ENCODE measurements around the gene FLYWCH1.

FLYWCH1 gene

GRCh38 chr16:2899564-2900072, 12.1 kb upstream of the FLYWCH1 start:
- H3K4me2 ChIP-seq (ENCODE audit: low read depth, low read length, poor library complexity, severe bottlenecking), result no peak overlapping the region
- H3K27me3 ChIP-seq (ENCODE audit: insufficient read depth, low read length, poor library complexity, severe bottlenecking), result no peaks in the 10 kb centered on the region
- no peaks in the 10 kb centered on the region for H3K9me3 ChIP-seq (ENCODE audit: insufficient read depth, low read depth, low read length)
- H2AFZ ChIP-seq (ENCODE audit: low read length), result no peak overlapping the region
- no peaks in the 10 kb centered on the region for H3K79me2 ChIP-seq (ENCODE audit: insufficient read depth, low read length)
- H3K9ac ChIP-seq (ENCODE audit: low read depth, low read length, poor library complexity, severe bottlenecking), result no peak overlapping the region
- no peaks in the 10 kb centered on the region for H4K20me1 ChIP-seq (ENCODE audit: insufficient read depth, low read length, poor library complexity, severe bottlenecking)
- H3K36me3 ChIP-seq (ENCODE audit: insufficient read depth, low read length), result no peaks in the 10 kb centered on the region
- peaks cover 2% of the 10 kb centered on the region for H3K4me1 ChIP-seq (ENCODE audit: insufficient read depth, low read length, poor library complexity, severe bottlenecking)
- H3K9me2 ChIP-seq (replicated peaks; ENCODE audit: low read depth, low read length), result no peaks in the 10 kb centered on the region
- no peak overlapping the region for H3K4me3 ChIP-seq (ENCODE audit: low read length, poor library complexity, severe bottlenecking)
- TF ChIP-seq EZH2phosphoT487 (IDR thresholded peaks at IDR 0.05; ENCODE audit: borderline replicate concordance) (no peak), CTCF (conservative IDR thresholded peaks at IDR 0.05; ENCODE audit: low read length) (no peak)
- H3F3A ChIP-seq (ENCODE audit: low read depth), result no peaks in the 10 kb centered on the region

GRCh38 chr16:2900526-2901075, 11.1 kb upstream of the FLYWCH1 start:
- Histone ChIP-seq H3K4me3 (ENCODE audit: low read length, poor library complexity, severe bottlenecking) (no peak overlapping the region), H3K4me1 (ENCODE audit: insufficient read depth, low read length, poor library complexity, severe bottlenecking) (peaks cover 3% of the 10 kb centered on the region), H4K20me1 (ENCODE audit: insufficient read depth, low read length, poor library complexity, severe bottlenecking) (no peaks in the 10 kb centered on the region), H3K36me3 (ENCODE audit: insufficient read depth, low read length) (no peaks in the 10 kb centered on the region), H3K27me3 (ENCODE audit: insufficient read depth, low read length, poor library complexity, severe bottlenecking) (no peaks in the 10 kb centered on the region), H2AFZ (ENCODE audit: low read length) (no peak overlapping the region), H3K9me2 (replicated peaks; ENCODE audit: low read depth, low read length) (no peaks in the 10 kb centered on the region), H3K9me3 (ENCODE audit: insufficient read depth, low read depth, low read length) (no peaks in the 10 kb centered on the region), H3K9ac (ENCODE audit: low read depth, low read length, poor library complexity, severe bottlenecking) (no peak overlapping the region), H3K79me2 (ENCODE audit: insufficient read depth, low read length) (no peaks in the 10 kb centered on the region), H3K4me2 (ENCODE audit: low read depth, low read length, poor library complexity, severe bottlenecking) (no peak overlapping the region), H3F3A (ENCODE audit: low read depth) (no peaks in the 10 kb centered on the region)
- no peak for TF ChIP-seq CTCF (conservative IDR thresholded peaks at IDR 0.05; ENCODE audit: low read length)

- no peaks in the 10 kb centered on the region for H3K9me2 ChIP-seq (replicated peaks; ENCODE audit: low read depth, low read length)
- no peaks in the 10 kb centered on the region for H3K79me2 ChIP-seq (ENCODE audit: insufficient read depth, low read length)
Measured at GRCh38 chr16:2902337-2903130, 9.2 kb upstream of the FLYWCH1 start.

More at GRCh38 chr16:2902337-2903130, 9.2 kb upstream of the FLYWCH1 start:
- Histone ChIP-seq H3K36me3 (ENCODE audit: insufficient read depth, low read length) (no peaks in the 10 kb centered on the region), H3K4me1 (ENCODE audit: insufficient read depth, low read length, poor library complexity, severe bottlenecking) (peaks cover 3% of the 10 kb centered on the region), H2AFZ (ENCODE audit: low read length) (no peak overlapping the region), H3K9me3 (ENCODE audit: insufficient read depth, low read depth, low read length) (no peaks in the 10 kb centered on the region), H3K27me3 (ENCODE audit: insufficient read depth, low read length, poor library complexity, severe bottlenecking) (no peaks in the 10 kb centered on the region), H3K4me3 (ENCODE audit: low read length, poor library complexity, severe bottlenecking) (no peak overlapping the region), H3K4me2 (ENCODE audit: low read depth, low read length, poor library complexity, severe bottlenecking) (no peak overlapping the region), H4K20me1 (ENCODE audit: insufficient read depth, low read length, poor library complexity, severe bottlenecking) (no peaks in the 10 kb centered on the region), H3F3A (ENCODE audit: low read depth) (no peaks in the 10 kb centered on the region), H3K9ac (ENCODE audit: low read depth, low read length, poor library complexity, severe bottlenecking) (no peak overlapping the region)
- no peak for TF ChIP-seq CTCF (conservative IDR thresholded peaks at IDR 0.05; ENCODE audit: low read length)
- TF ChIP-seq EZH2phosphoT487 (IDR thresholded peaks at IDR 0.05; ENCODE audit: borderline replicate concordance), result no peak

All from Loucy (cell line).